Smooth muscle cell (in vitro differentiated cells): ENCODE measurements around the gene SORL1-AS1.
"Not testable (repeated sequence)": the region's sequence is repeated elsewhere in the genome, so short reads cannot be mapped to it uniquely, and the experiment has no call there.

Source experiments
- DNase-seq: peaks from one replicate; lab custom pipeline; 2025; ENCODE audit not compliant: unreplicated experiment; lab: John Stamatoyannopoulos, UW
- H2AFZ ChIP-seq: fragments of 200-600 bp; sonication (generic); 2 replicates; pipeline ENCODE4 v1.6.0; 2016; ENCODE audit warnings: antibody characterized with exemption, low read depth, mild to moderate bottlenecking
- H3F3A ChIP-seq: fragments of 200-600 bp; sonication (generic); 2 replicates; pipeline ENCODE4 v1.6.0; 2017; ENCODE audit warnings: antibody characterized with exemption, low read depth
- H3K27ac ChIP-seq: fragments of 200-600 bp; sonication (generic); 2 replicates; pipeline ENCODE4 v1.5.1; 2016; ENCODE audit warnings: low read depth, mild to moderate bottlenecking
- H3K27me3 ChIP-seq: fragments of 200-600 bp; sonication (generic); 2 replicates; pipeline ENCODE4 v1.6.1; 2016; ENCODE audit warnings: low read depth, mild to moderate bottlenecking
- H3K36me3 ChIP-seq: fragments of 200-600 bp; sonication (generic); 2 replicates; pipeline ENCODE4 v1.5.1; 2016; ENCODE audit warnings: low read depth
- H3K4me1 ChIP-seq: fragments of 200-600 bp; sonication (generic); 2 replicates; pipeline ENCODE4 v1.5.1; 2016; ENCODE audit warnings: low read depth
- H3K4me2 ChIP-seq: fragments of 200-600 bp; sonication (generic); 2 replicates; pipeline ENCODE4 v1.6.0; 2016; ENCODE audit warnings: mild to moderate bottlenecking
- H3K4me3 ChIP-seq: fragments of 200-600 bp; sonication (generic); 2 replicates; pipeline ENCODE4 v1.5.1; 2016; ENCODE audit warnings: mild to moderate bottlenecking
- H3K79me2 ChIP-seq: fragments of 200-600 bp; sonication (generic); 2 replicates; pipeline ENCODE4 v1.6.0; 2016; ENCODE audit warnings: low read depth, mild to moderate bottlenecking
- H3K9ac ChIP-seq: fragments of 200-600 bp; sonication (generic); 2 replicates; pipeline ENCODE4 v1.6.0; 2016; ENCODE audit warnings: low read depth
- H3K9me3 ChIP-seq: fragments of 200-600 bp; sonication (generic); replicated peaks from 2 replicates; pipeline ENCODE4 v1.5.1; 2016; ENCODE audit warnings: low read depth
- H4K20me1 ChIP-seq: fragments of 200-600 bp; sonication (generic); 2 replicates; pipeline ENCODE4 v1.6.0; 2016; ENCODE audit warnings: low read depth
- WGBS: methylation state at CpG from one replicate; pipeline ENCODE4 v1.1.7; 2016; ENCODE audit warnings: low lambda C conversion rate; 5-methylcytosine and 5-hydroxymethylcytosine counted together
- TF ChIP-seq, protein P1 (sequence below): fragments of 200-600 bp; sonication (generic); IDR thresholded peaks from 2 replicates; pipeline ENCODE4 v1.5.1; 2017; ENCODE audit warnings: borderline replicate concordance, mild to moderate bottlenecking, antibody characterized with exemption; ENCODE audit not compliant: insufficient read depth, poor library complexity, severe bottlenecking

Gene SORL1-AS1

DNA sequence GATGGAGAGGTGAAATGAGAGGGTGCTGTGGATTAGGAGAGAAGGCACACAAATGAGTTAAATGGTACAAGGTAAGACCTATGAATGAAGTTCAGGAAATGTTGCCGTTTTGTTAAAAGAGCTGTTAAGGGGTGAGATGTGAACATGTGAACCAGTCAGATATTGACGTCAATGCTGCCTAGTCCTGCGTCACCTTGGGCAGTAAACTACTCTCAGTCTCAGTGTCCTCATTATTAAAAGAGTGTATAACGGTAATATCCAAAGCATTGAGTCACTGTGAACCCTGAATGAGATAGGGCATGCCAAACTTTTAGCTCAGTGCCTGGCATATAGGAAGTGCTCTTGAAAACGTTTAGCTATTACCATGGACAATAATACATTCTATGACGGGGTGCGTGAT, 32.4 kb upstream of the SORL1-AS1 start:
- peaks cover under 1% of the 10 kb centered on the region for H3K4me1 ChIP-seq
- H3K27ac ChIP-seq, result no peak overlapping the region
- no peaks in the 10 kb centered on the region for H3K9me3 ChIP-seq
- WGBS, result 95% methylated on average over 7 of the region's 7 CpGs
- H3F3A ChIP-seq, result no peaks in the 10 kb centered on the region
- no peak overlapping the region for H3K4me3 ChIP-seq
- H3K4me2 ChIP-seq, result no peak overlapping the region
- no peaks in the 10 kb centered on the region for H3K27me3 ChIP-seq
- no peaks in the 10 kb centered on the region for H3K36me3 ChIP-seq
- H3K79me2 ChIP-seq, result no peaks in the 10 kb centered on the region
- H2AFZ ChIP-seq, result no peak overlapping the region
- TF ChIP-seq, protein P1, sequence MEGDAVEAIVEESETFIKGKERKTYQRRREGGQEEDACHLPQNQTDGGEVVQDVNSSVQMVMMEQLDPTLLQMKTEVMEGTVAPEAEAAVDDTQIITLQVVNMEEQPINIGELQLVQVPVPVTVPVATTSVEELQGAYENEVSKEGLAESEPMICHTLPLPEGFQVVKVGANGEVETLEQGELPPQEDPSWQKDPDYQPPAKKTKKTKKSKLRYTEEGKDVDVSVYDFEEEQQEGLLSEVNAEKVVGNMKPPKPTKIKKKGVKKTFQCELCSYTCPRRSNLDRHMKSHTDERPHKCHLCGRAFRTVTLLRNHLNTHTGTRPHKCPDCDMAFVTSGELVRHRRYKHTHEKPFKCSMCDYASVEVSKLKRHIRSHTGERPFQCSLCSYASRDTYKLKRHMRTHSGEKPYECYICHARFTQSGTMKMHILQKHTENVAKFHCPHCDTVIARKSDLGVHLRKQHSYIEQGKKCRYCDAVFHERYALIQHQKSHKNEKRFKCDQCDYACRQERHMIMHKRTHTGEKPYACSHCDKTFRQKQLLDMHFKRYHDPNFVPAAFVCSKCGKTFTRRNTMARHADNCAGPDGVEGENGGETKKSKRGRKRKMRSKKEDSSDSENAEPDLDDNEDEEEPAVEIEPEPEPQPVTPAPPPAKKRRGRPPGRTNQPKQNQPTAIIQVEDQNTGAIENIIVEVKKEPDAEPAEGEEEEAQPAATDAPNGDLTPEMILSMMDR, result no peak
- DNase-seq, result no peak
- no peak overlapping the region for H3K9ac ChIP-seq
- no peaks in the 10 kb centered on the region for H4K20me1 ChIP-seq

DNA sequence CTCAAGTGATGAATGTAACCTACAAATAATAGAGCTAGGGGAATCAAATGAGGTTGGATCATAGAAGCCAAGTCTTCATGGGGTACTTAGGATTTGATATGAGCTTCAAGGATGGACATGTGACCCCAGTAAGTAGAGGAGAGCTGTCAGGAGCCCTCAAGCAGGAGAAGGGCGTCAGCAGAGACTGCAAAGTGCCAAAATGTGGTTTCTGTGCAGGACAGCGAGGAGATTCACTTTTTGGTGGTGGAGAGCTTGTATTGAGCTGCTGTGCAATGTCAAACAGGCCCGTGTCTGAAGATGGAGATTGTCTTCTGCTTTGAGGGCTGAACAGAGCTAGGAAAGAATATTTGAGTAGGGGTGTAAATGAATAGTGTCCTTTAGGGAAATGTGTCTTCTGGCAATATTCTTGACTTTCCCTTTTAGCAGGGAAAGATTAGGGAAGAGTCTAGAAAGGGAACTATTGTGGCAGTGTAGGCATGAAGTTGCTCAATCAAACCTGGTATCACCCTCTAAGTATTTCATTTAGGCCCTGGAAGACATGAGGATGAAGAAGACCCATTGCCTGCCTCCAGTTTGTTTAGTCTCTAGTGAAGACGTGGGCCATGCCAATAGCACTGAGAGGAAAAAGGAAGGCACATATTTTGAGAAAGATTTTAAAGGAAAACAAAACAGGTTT, 31.2 kb upstream of the SORL1-AS1 start:
- WGBS, result 92% methylated on average over 4 of the region's 4 CpGs
- DNase-seq, result no peak

DNA sequence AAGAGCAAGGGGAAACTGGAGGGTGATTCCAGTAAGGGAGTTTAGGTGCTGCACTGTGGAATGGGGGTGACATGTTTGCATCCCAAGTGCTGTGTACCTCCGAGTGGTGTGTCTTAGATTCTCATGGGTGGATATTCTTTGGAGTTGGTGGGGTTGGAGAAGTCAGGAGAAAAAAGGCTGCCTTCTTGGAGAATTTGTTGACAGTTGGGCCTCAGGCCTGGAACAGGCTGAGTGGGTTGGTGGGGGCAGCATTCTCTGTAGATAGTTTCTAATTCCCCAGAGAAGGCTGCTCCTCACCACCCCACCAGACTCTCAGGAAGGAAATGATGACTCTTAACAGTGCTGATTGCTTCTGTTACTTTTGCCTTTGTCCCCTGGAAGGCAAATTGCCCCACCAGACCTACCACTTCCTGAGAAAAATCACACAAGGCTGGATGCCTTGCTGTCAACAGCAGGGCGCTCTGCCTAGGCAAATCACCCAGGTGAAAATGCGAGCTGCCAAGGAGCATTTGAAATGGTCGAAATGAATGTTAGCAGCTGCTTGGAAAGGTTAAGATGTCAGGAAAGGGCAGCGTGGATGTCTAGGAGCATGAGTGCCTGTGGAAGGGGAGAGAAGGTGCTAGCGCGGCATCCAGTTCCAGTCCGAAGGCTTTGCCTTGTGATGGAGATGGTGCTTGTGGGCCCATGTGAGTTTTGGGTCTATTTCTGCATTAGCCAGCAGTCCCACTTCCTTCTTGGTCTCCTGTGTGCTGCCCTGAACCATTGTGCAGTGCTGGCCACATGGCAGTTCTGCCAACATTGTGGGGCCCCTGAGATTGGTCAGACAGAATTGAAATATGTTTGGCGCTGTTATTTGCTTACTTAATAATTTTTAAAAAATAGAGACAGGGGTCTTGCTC, 29.7 kb upstream of the SORL1-AS1 start:
- DNase-seq, result no peak
- H3K36me3 ChIP-seq, result no peaks in the 10 kb centered on the region
- no peaks in the 10 kb centered on the region for H3K27me3 ChIP-seq
- H3K79me2 ChIP-seq, result no peaks in the 10 kb centered on the region
- H3K4me2 ChIP-seq, result peak overlapping the region; percentile 52
- no peak overlapping the region for H3K4me3 ChIP-seq
- no peaks in the 10 kb centered on the region for H4K20me1 ChIP-seq
- WGBS, result 79% methylated on average over 9 of the region's 9 CpGs
- H3F3A ChIP-seq, result no peaks in the 10 kb centered on the region
- H3K27ac ChIP-seq, result no peak overlapping the region
- H3K4me1 ChIP-seq, result peaks cover 21% of the 10 kb centered on the region
- no peak overlapping the region for H3K9ac ChIP-seq
- H2AFZ ChIP-seq, result peak overlapping the region; percentile 86
- TF ChIP-seq, protein P1, result no peak
- H3K9me3 ChIP-seq, result no peaks in the 10 kb centered on the region

More for the DNA sequence above, 31.2 kb upstream of the SORL1-AS1 start:
- Histone ChIP-seq H3K9ac (no peak overlapping the region), H3F3A (no peaks in the 10 kb centered on the region), H3K27ac (no peak overlapping the region), H4K20me1 (no peaks in the 10 kb centered on the region), H3K9me3 (no peaks in the 10 kb centered on the region), H2AFZ (no peak overlapping the region), H3K4me1 (peaks cover 13% of the 10 kb centered on the region), H3K4me2 (no peak overlapping the region), H3K79me2 (no peaks in the 10 kb centered on the region), H3K4me3 (no peak overlapping the region), H3K36me3 (no peaks in the 10 kb centered on the region), H3K27me3 (no peaks in the 10 kb centered on the region)
- TF ChIP-seq, protein P1, result no peak

DNA sequence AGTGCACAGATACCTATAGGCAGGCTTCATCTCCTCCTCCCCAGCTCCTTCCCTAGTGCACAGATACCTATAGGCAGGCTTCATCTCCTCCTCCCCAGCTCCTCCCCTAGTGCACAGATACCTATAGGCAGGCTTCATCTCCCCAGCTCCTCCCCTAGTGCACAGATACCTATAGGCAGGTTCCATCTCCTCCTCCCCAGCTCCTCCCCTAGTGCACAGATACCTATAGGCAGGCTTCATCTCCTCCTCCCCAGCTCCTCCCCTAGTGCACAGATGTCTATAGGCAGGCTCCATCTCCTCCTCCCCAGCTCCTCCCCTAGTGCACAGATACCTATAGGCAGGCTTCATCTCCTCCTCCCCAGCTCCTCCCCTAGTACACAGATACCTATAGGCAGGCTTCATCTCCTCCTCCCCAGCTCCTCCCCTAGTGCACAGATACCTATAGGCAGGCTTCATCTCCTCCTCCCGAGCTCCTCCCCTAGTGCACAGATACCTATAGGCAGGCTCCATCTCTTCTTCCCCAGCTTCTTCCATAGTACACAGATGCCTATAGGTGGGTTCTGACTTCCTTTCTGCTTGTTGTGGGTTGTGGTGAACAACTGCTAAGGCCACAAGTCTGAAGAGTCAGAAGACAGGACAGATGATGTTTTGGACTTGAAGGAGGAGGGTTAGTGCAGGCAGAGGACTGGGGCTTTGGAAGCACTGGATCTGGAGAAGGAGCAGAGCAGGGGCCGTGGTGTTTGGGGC, 28.9 kb upstream of the SORL1-AS1 start:
- not testable (repeated sequence) for H3K27ac ChIP-seq, H4K20me1 ChIP-seq, H3K4me2 ChIP-seq, H3K36me3 ChIP-seq, H3K27me3 ChIP-seq, H3F3A ChIP-seq, H2AFZ ChIP-seq, H3K9ac ChIP-seq, H3K4me3 ChIP-seq, DNase-seq, H3K79me2 ChIP-seq, H3K9me3 ChIP-seq
- 97% methylated on average over 2 of the region's 2 CpGs for WGBS
- H3K4me1 ChIP-seq, result peaks cover 21% of the 10 kb centered on the region
